HepG2 (cell line): Measurements from ENCODE around the gene MEDAG. TPM values are rescaled to one million over a fixed set of nuclear protein-coding genes. Genes with fewer than 3 reads are reported as not detected.

Experiments used
- MBNL3 ChIP-seq: fragments of 250-450 bp; sonication (Bioruptor Pico); conservative IDR thresholded peaks from 2 replicates; pipeline ENCODE4 v1.8.0; 2022; ENCODE audit warnings: mild to moderate bottlenecking, inconsistent platforms
- MXD3 ChIP-seq: IDR thresholded peaks from 2 replicates; pipeline ENCODE4 v1.6.1; 2016; ENCODE audit warnings: mild to moderate bottlenecking, missing biosample characterization, missing genetic modification reagents
- SCMH1 ChIP-seq: sonication (generic); formaldehyde crosslinking; IDR thresholded peaks from 2 replicates; pipeline ENCODE4 v1.9.0; 2021; ENCODE audit warnings: missing genetic modification reagents, mild to moderate bottlenecking, borderline replicate concordance
- TIGD3 ChIP-seq: sonication (generic); formaldehyde crosslinking; IDR thresholded peaks from 2 replicates; pipeline ENCODE4 v1.5.1; 2020; ENCODE audit warnings: mild to moderate bottlenecking, missing genetic modification reagents, borderline replicate concordance
- U2AF2 ChIP-seq: fragments of 200-400 bp; formaldehyde crosslinking; IDR thresholded peaks from 2 replicates; pipeline ENCODE4 v1.6.1; 2017; ENCODE audit warnings: low read depth, mild to moderate bottlenecking, low read length
- ZBTB25 ChIP-seq: IDR thresholded peaks from 2 replicates; pipeline ENCODE4 v1.6.1; 2018; ENCODE audit warnings: missing genetic modification reagents
- ZNF34 ChIP-seq: sonication (generic); formaldehyde crosslinking; IDR thresholded peaks from 2 replicates; pipeline ENCODE4 v1.4.0; 2020; ENCODE audit warnings: mild to moderate bottlenecking, missing genetic modification reagents, borderline replicate concordance
- ZNF451 ChIP-seq: sonication (generic); formaldehyde crosslinking; IDR thresholded peaks from 2 replicates; pipeline ENCODE4 v1.5.0; 2020; ENCODE audit warnings: mild to moderate bottlenecking, missing genetic modification reagents
- ZNF670 ChIP-seq: sonication (generic); formaldehyde crosslinking; IDR thresholded peaks from 2 replicates; pipeline ENCODE4 v1.8.0; 2022; ENCODE audit warnings: mild to moderate bottlenecking, missing genetic modification reagents, borderline replicate concordance
- ZNF709 ChIP-seq: sonication (generic); formaldehyde crosslinking; IDR thresholded peaks from 2 replicates; pipeline ENCODE4 v1.5.0; 2020; ENCODE audit warnings: mild to moderate bottlenecking, missing genetic modification reagents
- ZUFSP ChIP-seq: sonication (generic); formaldehyde crosslinking; IDR thresholded peaks from 2 replicates; pipeline ENCODE4 v1.9.0; 2021; ENCODE audit warnings: missing genetic modification reagents, mild to moderate bottlenecking, borderline replicate concordance
- polyA plus RNA-seq, 8 experiments: library from polyadenylated mRNA; depleted of rRNA in 3 of 8; stranded (reverse) in 7 of 8; unstranded in 1 of 8; fragments of >200 nt; fragmentation: Illumina TruSeq in 4 of 8; extraction: Trizol in 4 of 8; gene quantifications; 2 replicates each; pipeline versions ENCODE4 v1.2.1 to v1.2.3, GENCODE V29; 2011 to 2016; ENCODE audit warnings: low read depth in 4 of 8, missing spikeins in 1 of 8, mixed read lengths in 1 of 8; ENCODE audit not compliant: insufficient read depth in 1 of 8
- total RNA-seq, 5 experiments: library from RNA; depleted of rRNA; stranded (reverse); fragments of >200 nt; fragmentation: Illumina TruSeq; extraction: Trizol; gene quantifications; 2 replicates each; pipeline ENCODE4 v1.2.3, GENCODE V29; 2016; ENCODE audit warnings: low read depth in 1 of 5
- TF ChIP-seq, protein P1 (sequence below): sonication (generic); formaldehyde crosslinking; conservative IDR thresholded peaks from 2 replicates; pipeline ENCODE4 v1.4.0; 2020; ENCODE audit warnings: missing genetic modification reagents
- TF ChIP-seq, protein P2 (sequence below), 2 experiments: fragments of 450-650 bp in 1 of 2; sonication (generic) in 1 of 2; formaldehyde crosslinking; IDR thresholded peaks; 2 replicates each; pipeline versions ENCODE4 v1.5.0 to v1.8.0; 2020 to 2022; ENCODE audit warnings: mild to moderate bottlenecking in 1 of 2, missing genetic modification reagents in 1 of 2

Gene MEDAG
- total and polyA plus RNA-seq, 2 of the 13 experiments (the other 11 are each of a cell fraction or from before 2014, with no cell fraction given): not detected

DNA sequence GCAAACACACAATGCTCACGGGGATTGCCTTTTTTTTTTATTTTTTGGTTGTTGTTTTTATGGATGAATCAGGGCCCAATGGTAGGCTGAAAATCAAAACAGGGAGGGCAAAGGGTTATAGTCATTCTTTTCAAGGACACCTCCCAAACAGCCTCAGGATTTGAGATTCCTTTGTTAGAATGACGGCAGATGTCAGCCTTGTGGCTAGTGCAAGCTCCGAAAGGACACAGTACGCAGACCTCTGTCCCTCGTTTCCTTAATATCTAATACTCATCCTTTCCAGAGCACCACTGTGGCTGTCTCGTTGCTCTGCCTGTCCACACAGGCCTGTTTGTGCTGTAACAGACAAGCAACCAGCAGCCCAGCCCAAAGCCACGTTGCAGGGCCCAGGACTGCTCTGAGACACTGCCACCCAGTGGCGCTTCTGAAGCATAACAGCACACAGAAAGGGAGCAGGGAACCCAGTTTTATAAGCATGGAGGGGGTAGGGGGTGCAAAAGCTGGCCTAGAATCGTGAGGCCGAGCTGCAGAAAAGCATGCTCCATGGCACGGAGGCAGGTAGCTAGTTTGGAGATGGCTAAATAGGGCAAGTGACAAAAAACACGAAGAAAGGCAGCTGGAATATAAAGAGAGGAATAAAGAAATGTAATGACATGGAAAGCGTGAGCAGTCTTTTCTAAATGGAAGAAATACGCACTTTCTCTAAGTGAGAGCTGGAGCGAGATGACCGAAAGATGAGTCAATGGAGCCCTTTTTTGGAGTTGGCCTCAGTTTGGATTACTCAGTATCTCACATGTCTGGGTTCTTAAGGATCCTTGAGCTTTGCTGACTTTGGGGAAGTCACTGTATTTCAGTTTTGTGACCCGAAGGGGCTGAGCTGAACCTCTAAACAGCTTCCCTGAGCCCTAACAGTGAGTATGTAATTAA lies 40.7 kb upstream of the MEDAG start (continued):
- TF ChIP-seq ZUFSP (CRISPR knock-in tag): no peak
- TF ChIP-seq SCMH1 (CRISPR knock-in tag): no peak
- TF ChIP-seq, protein P1, sequence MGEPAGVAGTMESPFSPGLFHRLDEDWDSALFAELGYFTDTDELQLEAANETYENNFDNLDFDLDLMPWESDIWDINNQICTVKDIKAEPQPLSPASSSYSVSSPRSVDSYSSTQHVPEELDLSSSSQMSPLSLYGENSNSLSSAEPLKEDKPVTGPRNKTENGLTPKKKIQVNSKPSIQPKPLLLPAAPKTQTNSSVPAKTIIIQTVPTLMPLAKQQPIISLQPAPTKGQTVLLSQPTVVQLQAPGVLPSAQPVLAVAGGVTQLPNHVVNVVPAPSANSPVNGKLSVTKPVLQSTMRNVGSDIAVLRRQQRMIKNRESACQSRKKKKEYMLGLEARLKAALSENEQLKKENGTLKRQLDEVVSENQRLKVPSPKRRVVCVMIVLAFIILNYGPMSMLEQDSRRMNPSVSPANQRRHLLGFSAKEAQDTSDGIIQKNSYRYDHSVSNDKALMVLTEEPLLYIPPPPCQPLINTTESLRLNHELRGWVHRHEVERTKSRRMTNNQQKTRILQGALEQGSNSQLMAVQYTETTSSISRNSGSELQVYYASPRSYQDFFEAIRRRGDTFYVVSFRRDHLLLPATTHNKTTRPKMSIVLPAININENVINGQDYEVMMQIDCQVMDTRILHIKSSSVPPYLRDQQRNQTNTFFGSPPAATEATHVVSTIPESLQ (CRISPR knock-in tag): no peak
- no peak for TF ChIP-seq ZNF709 (CRISPR knock-in tag)
- no peak for TF ChIP-seq ZBTB25 (CRISPR knock-in tag)
- no peak for TF ChIP-seq TIGD3 (CRISPR knock-in tag)
- TF ChIP-seq, protein P2, sequence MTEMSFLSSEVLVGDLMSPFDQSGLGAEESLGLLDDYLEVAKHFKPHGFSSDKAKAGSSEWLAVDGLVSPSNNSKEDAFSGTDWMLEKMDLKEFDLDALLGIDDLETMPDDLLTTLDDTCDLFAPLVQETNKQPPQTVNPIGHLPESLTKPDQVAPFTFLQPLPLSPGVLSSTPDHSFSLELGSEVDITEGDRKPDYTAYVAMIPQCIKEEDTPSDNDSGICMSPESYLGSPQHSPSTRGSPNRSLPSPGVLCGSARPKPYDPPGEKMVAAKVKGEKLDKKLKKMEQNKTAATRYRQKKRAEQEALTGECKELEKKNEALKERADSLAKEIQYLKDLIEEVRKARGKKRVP (CRISPR knock-in tag; IDR thresholded peaks at IDR 0.05): 0 out of 4 replicates have a peak, but pooled peaks of 1 of the 2 experiments have one; percentile 55
- no peak for TF ChIP-seq MXD3 (CRISPR knock-in tag)
- TF ChIP-seq ZNF34: no peak
- no peak; the same call in 1 of the 2 replicates for TF ChIP-seq ZNF670
- TF ChIP-seq ZNF451 (CRISPR knock-in tag): no peak
- no peak for TF ChIP-seq U2AF2
- no peak for TF ChIP-seq MBNL3 (CRISPR knock-in tag)
